ENCODE measurements around the gene PHF21A. TPM values are rescaled to one million over a fixed set of nuclear protein-coding genes. Genes with fewer than 3 reads are reported as not detected.

The PHF21A gene
- total RNA-seq, 4 donors from 2014 or later, result 8.9 to 118 (median 34.4) TPM

- DNase-seq, result peak in 1 of 3 donors; percentile 44
- TF ChIP-seq POLR2A (IDR thresholded peaks at IDR 0.05) (no peak), CTCF (IDR thresholded peaks at IDR 0.05) (no peak)
- Histone ChIP-seq H3K27me3 (peaks cover 0 to 18% of the 10 kb centered on the region in 2 donors), H3K9me3 (no peaks in the 10 kb centered on the region), H3K4me1 (peaks cover 3 to 31% (median 21%) of the 10 kb centered on the region in 4 donors), H3K36me3 (no peaks in the 10 kb centered on the region), H3K4me3 (no peak overlapping the region), H3K27ac (no peak overlapping the region)
These were observed 195.3 kb downstream of the PHF21A start for GRCh38 chr11:45926001-45926401.

GRCh38 chr11:45925550-45925949 is 195.7 kb downstream of the PHF21A start:
- DNase-seq, result no peak
- no peaks in the 10 kb centered on the region for H3K36me3 ChIP-seq
- TF ChIP-seq CTCF (IDR thresholded peaks at IDR 0.05) (no peak), POLR2A (IDR thresholded peaks at IDR 0.05) (no peak)

GRCh38 chr11:45924927-45925326 is 196.3 kb downstream of the PHF21A start:
- no peak overlapping the region for H3K27ac ChIP-seq
- H3K4me3 ChIP-seq, result no peak overlapping the region
- peaks cover 3 to 23% (median 13%) of the 10 kb centered on the region in 4 donors for H3K4me1 ChIP-seq
- H3K36me3 ChIP-seq, result no peaks in the 10 kb centered on the region
- no peak for TF ChIP-seq CTCF (IDR thresholded peaks at IDR 0.05)
- TF ChIP-seq POLR2A (IDR thresholded peaks at IDR 0.05), result no peak
- H3K27me3 ChIP-seq, result peaks cover 0 to 18% of the 10 kb centered on the region in 2 donors
- DNase-seq, result peak in 1 of 3 donors; percentile 22
- no peaks in the 10 kb centered on the region for H3K9me3 ChIP-seq

More at GRCh38 chr11:45925550-45925949, 195.7 kb downstream of the PHF21A start:
- no peak overlapping the region for H3K27ac ChIP-seq
- no peak overlapping the region for H3K4me3 ChIP-seq
- H3K4me1 ChIP-seq, result peaks cover 3 to 28% (median 17%) of the 10 kb centered on the region in 4 donors
- peaks cover 0 to 18% of the 10 kb centered on the region in 2 donors for H3K27me3 ChIP-seq
- H3K9me3 ChIP-seq, result no peaks in the 10 kb centered on the region

- Histone ChIP-seq H3K9me3 (no peaks in the 10 kb centered on the region), H3K4me3 (no peak overlapping the region), H3K27ac (peak overlapping the region in 1 of 4 donors; percentile 38), H3K27me3 (peaks cover 0 to 18% of the 10 kb centered on the region in 2 donors), H3K36me3 (no peaks in the 10 kb centered on the region), H3K4me1 (peaks cover 3 to 18% (median 10%) of the 10 kb centered on the region in 4 donors)
- peak in 1 of 3 donors; percentile 45 for DNase-seq
- no peak for TF ChIP-seq CTCF (IDR thresholded peaks at IDR 0.05)
- no peak for TF ChIP-seq POLR2A (IDR thresholded peaks at IDR 0.05)
These were observed 197.0 kb downstream of the PHF21A start for GRCh38 chr11:45924036-45924915.

- TF ChIP-seq POLR2A (IDR thresholded peaks at IDR 0.05), result no peak
- TF ChIP-seq CTCF (IDR thresholded peaks at IDR 0.05), result no peak
- Histone ChIP-seq H3K36me3 (no peaks in the 10 kb centered on the region), H3K27ac (peak within 1 kb of the TSS in 2 of 4 donors; percentile 60 to 78), H3K4me1 (peaks cover 3 to 18% (median 11%) of the 10 kb centered on the region in 4 donors), H3K27me3 (peaks cover 0 to 18% of the 10 kb centered on the region in 2 donors), H3K9me3 (no peaks in the 10 kb centered on the region), H3K4me3 (peak within 1 kb of the TSS; percentile 39 to 74 (median 56))
- peak in 2 of 3 donors; percentile 38 to 55 for DNase-seq
These were observed 198.7 kb downstream of the PHF21A start, which contains the start of gene LARGE2 for GRCh38 chr11:45922425-45923082. Gene LARGE2 (plus strand): TSS chr11:45922656. CDS start chr11:45922883, 227 bp downstream.
